HepG2 (cell line): ENCODE results near the gene PRICKLE3. TPM values are rescaled to one million over a fixed set of nuclear protein-coding genes. Genes with fewer than 3 reads are reported as not detected.

Experiments
- ATAC-seq: fragments of 200-7000 bp; cut with Tn5 transposase; 3 replicates; pipeline ENCODE4 v1.9.1; 2020; ENCODE audit warnings: mild to moderate bottlenecking, moderate library complexity
- BruUV-seq: library from RNA; stranded (reverse); fragments of 400-500 nt; replicated peaks from 2 replicates; lab custom pipeline; 2021; lab: Mats Ljungman, UMichigan
- CTCF ChIA-PET: fragments of 300-600 bp; formaldehyde crosslinking; extraction: SDS; loops from one replicate; lab custom pipeline; 2021; ENCODE audit warnings: low total read pairs, inconsistent platforms, low intra/inter-chr PET ratio; lab: Yijun Ruan, JAX
- POLR2A ChIA-PET: fragments of 350-600 bp; sonication (Branson Sonifier 250); formaldehyde crosslinking; loops from one replicate; lab custom pipeline; 2020; ENCODE audit warnings: antibody characterized with exemption, inconsistent platforms; lab: Yijun Ruan, JAX
- DNase-seq: peaks from one replicate; pipeline ENCODE4 v3.0.0-alpha.2; 2015; ENCODE audit warnings: low spot score
- FAIRE-seq: peaks from 3 replicates; lab custom pipeline; 2011; peaks lifted over from hg19 to GRCh38; lab: Jason Lieb, UNC
- H2AFZ ChIP-seq: one replicate; pipeline ENCODE4 v1.6.1; 2011; ENCODE audit warnings: low read length, inconsistent platforms
- H3K27ac ChIP-seq: fragments of 300-600 bp; 3 replicates; pipeline ENCODE4 v1.8.0; 2011; ENCODE audit warnings: mixed run types, mild to moderate bottlenecking, mixed read lengths, low read length, inconsistent platforms; ENCODE audit not compliant: insufficient read depth; ENCODE audit errors: extremely low read length
- H3K27me3 ChIP-seq, 2 experiments: fragments of 200-600 bp in 1 of 2; 2 replicates in 1 of 2; 3 replicates in 1 of 2; pipeline versions ENCODE4 v1.6.0 to v1.8.0; 2011; ENCODE audit warnings: low read length in 2 of 2, mild to moderate bottlenecking in 2 of 2, moderate library complexity in 2 of 2, inconsistent platforms in 1 of 2; ENCODE audit not compliant: insufficient read depth in 2 of 2, control insufficient read depth in 1 of 2
- H3K36me3 ChIP-seq, 2 experiments: fragments of 200-600 bp in 1 of 2; replicated peaks in 1 of 2; 2 replicates in 1 of 2; 3 replicates in 1 of 2; pipeline versions ENCODE4 v1.5.1 to v1.8.0; 2011; ENCODE audit warnings: low read length in 2 of 2, inconsistent platforms in 1 of 2; ENCODE audit not compliant: insufficient read depth in 2 of 2, control insufficient read depth in 1 of 2
- H3K4me1 ChIP-seq: 2 replicates; pipeline ENCODE4 v1.5.1; 2012; ENCODE audit warnings: low read length, inconsistent platforms; ENCODE audit not compliant: insufficient read depth
- H3K4me2 ChIP-seq: 2 replicates; pipeline ENCODE4 v1.6.0; 2011; ENCODE audit warnings: low read depth, low read length, inconsistent platforms
- H3K4me3 ChIP-seq, 3 experiments: fragments of 200-600 bp in 1 of 3; sonication (generic), shearing (Covaris generic) in 1 of 3; replicated peaks in 1 of 3; 2 replicates each; pipeline ENCODE4 v1.5.1; 2011 to 2016; ENCODE audit warnings: low read length in 3 of 3, inconsistent platforms in 2 of 3, low read depth in 2 of 3, mild to moderate bottlenecking in 2 of 3, control low read depth in 1 of 3, mixed read lengths in 1 of 3; ENCODE audit not compliant: insufficient read depth in 1 of 3
- H3K79me2 ChIP-seq: one replicate; pipeline ENCODE4 v1.6.1; 2011; ENCODE audit warnings: low read length, inconsistent platforms; ENCODE audit not compliant: insufficient read depth
- H3K9ac ChIP-seq: 2 replicates; pipeline ENCODE4 v1.6.0; 2011; ENCODE audit warnings: mild to moderate bottlenecking, low read depth, low read length, inconsistent platforms; ENCODE audit not compliant: insufficient read depth
- H3K9me3 ChIP-seq: 2 replicates; pipeline ENCODE4 v1.5.1; 2012; ENCODE audit warnings: mild to moderate bottlenecking, low read length
- H4K20me1 ChIP-seq: 2 replicates; pipeline ENCODE4 v1.6.0; 2011; ENCODE audit warnings: inconsistent platforms, mild to moderate bottlenecking, low read length, moderate library complexity; ENCODE audit not compliant: insufficient read depth
- EED ChIP-seq: sonication (generic); formaldehyde crosslinking; IDR thresholded peaks from 2 replicates; pipeline ENCODE4 v1.5.0; 2020; ENCODE audit warnings: mild to moderate bottlenecking, missing genetic modification reagents
- HNRNPK ChIP-seq: fragments of 200-400 bp; formaldehyde crosslinking; IDR thresholded peaks from 2 replicates; pipeline ENCODE4 v1.6.1; 2018; ENCODE audit warnings: low read length, low read depth, moderate library complexity, mild to moderate bottlenecking; ENCODE audit not compliant: poor library complexity, severe bottlenecking
- KAT8 ChIP-seq: IDR thresholded peaks from 2 replicates; pipeline ENCODE4 v1.6.1; 2016; ENCODE audit warnings: missing genetic modification reagents, missing compliant biosample characterization
- KLF11 ChIP-seq: IDR thresholded peaks from 2 replicates; pipeline ENCODE4 v1.6.1; 2016; ENCODE audit warnings: missing compliant biosample characterization
- NR1H2 ChIP-seq: sonication (generic); formaldehyde crosslinking; IDR thresholded peaks from 2 replicates; pipeline ENCODE4 v1.8.1; 2022; ENCODE audit warnings: low read depth, missing genetic modification reagents, borderline replicate concordance
- PRDM10 ChIP-seq: sonication (generic); formaldehyde crosslinking; IDR thresholded peaks from 2 replicates; pipeline ENCODE4 v1.4.0; 2020; ENCODE audit warnings: low read depth, missing genetic modification reagents
- SAP130 ChIP-seq: IDR thresholded peaks from 2 replicates; pipeline ENCODE4 v1.6.1; 2016; ENCODE audit warnings: low read depth
- SOX13 ChIP-seq, 3 experiments: fragments of 450-650 bp in 1 of 3; sonication (generic) in 1 of 3; formaldehyde crosslinking in 1 of 3; IDR thresholded peaks in 2 of 3; conservative IDR thresholded peaks in 1 of 3; 2 replicates each; pipeline versions ENCODE4 v1.5.0 to v1.6.1; 2016 to 2020; ENCODE audit warnings: antibody characterized with exemption in 1 of 3, mild to moderate bottlenecking in 1 of 3, missing compliant biosample characterization in 1 of 3, missing genetic modification reagents in 1 of 3, moderate library complexity in 1 of 3
- SPEN ChIP-seq: sonication (generic); formaldehyde crosslinking; IDR thresholded peaks from 2 replicates; pipeline ENCODE4 v1.5.1; 2020; ENCODE audit warnings: low read depth, mild to moderate bottlenecking, missing genetic modification reagents
- TARDBP ChIP-seq: sonication (generic); formaldehyde crosslinking; IDR thresholded peaks from 2 replicates; pipeline ENCODE4 v1.8.0; 2022; ENCODE audit warnings: mild to moderate bottlenecking, missing genetic modification reagents
- ZFY ChIP-seq: sonication (generic); formaldehyde crosslinking; IDR thresholded peaks from 2 replicates; pipeline ENCODE4 v1.4.0; 2020; ENCODE audit warnings: missing genetic modification reagents
- ZKSCAN1 ChIP-seq: fragments of 150-350 bp; IDR thresholded peaks from 2 replicates; pipeline ENCODE4 v1.6.1; 2014; ENCODE audit warnings: low read length
- ZNF567 ChIP-seq: sonication (generic); formaldehyde crosslinking; IDR thresholded peaks from 2 replicates; pipeline ENCODE4 v1.8.1; 2023; ENCODE audit warnings: mild to moderate bottlenecking, missing genetic modification reagents, borderline replicate concordance
- ZNF597 ChIP-seq: sonication (generic); formaldehyde crosslinking; IDR thresholded peaks from 2 replicates; pipeline ENCODE4 v1.5.0; 2020; ENCODE audit warnings: missing genetic modification reagents
- ZNF7 ChIP-seq: IDR thresholded peaks from 2 replicates; pipeline ENCODE4 v1.6.1; 2016; ENCODE audit warnings: missing biosample characterization, missing genetic modification reagents
- ZSCAN25 ChIP-seq: sonication (generic); formaldehyde crosslinking; IDR thresholded peaks from 2 replicates; pipeline ENCODE4 v1.8.0; 2022; ENCODE audit warnings: mild to moderate bottlenecking, missing genetic modification reagents
- WGBS: methylation state at CpG from one replicate; pipeline ENCODE4 v1.1.6; 2017; ENCODE audit warnings: low lambda C conversion rate; 5-methylcytosine and 5-hydroxymethylcytosine counted together
- in situ Hi-C: cut with HindIII; loops from 2 replicates; pipeline ENCODE4 v1.10.0; 2017; ENCODE audit warnings: low pct_unique_long_range_greater_than_20kb; ENCODE audit not compliant: extremely low pct_ligation_motif_present
- intact Hi-C: fragments of 100-400 bp; cut with micrococcal nuclease; formaldehyde crosslinking; loops from one replicate; pipeline ENCODE4 v1.10.0; 2022; ENCODE audit not compliant: unreplicated experiment
- polyA plus RNA-seq, 8 experiments: library from polyadenylated mRNA; depleted of rRNA in 3 of 8; stranded (reverse) in 7 of 8; unstranded in 1 of 8; fragments of >200 nt; fragmentation: Illumina TruSeq in 4 of 8; extraction: Trizol in 4 of 8; gene quantifications; 2 replicates each; pipeline versions ENCODE4 v1.2.1 to v1.2.3, GENCODE V29; 2011 to 2016; ENCODE audit warnings: low read depth in 4 of 8, missing spikeins in 1 of 8, mixed read lengths in 1 of 8; ENCODE audit not compliant: insufficient read depth in 1 of 8
- total RNA-seq, 5 experiments: library from RNA; depleted of rRNA; stranded (reverse); fragments of >200 nt; fragmentation: Illumina TruSeq; extraction: Trizol; gene quantifications; 2 replicates each; pipeline ENCODE4 v1.2.3, GENCODE V29; 2016; ENCODE audit warnings: low read depth in 1 of 5
- TF ChIP-seq, protein P1 (sequence below): sonication (generic); formaldehyde crosslinking; conservative IDR thresholded peaks from 2 replicates; pipeline ENCODE4 v1.4.0; 2020; ENCODE audit warnings: missing genetic modification reagents

Gene PRICKLE3
- total and polyA plus RNA-seq, 2 of the 13 experiments (the other 11 are each of a cell fraction or from before 2014, with no cell fraction given), result 2.6 TPM

DNA sequence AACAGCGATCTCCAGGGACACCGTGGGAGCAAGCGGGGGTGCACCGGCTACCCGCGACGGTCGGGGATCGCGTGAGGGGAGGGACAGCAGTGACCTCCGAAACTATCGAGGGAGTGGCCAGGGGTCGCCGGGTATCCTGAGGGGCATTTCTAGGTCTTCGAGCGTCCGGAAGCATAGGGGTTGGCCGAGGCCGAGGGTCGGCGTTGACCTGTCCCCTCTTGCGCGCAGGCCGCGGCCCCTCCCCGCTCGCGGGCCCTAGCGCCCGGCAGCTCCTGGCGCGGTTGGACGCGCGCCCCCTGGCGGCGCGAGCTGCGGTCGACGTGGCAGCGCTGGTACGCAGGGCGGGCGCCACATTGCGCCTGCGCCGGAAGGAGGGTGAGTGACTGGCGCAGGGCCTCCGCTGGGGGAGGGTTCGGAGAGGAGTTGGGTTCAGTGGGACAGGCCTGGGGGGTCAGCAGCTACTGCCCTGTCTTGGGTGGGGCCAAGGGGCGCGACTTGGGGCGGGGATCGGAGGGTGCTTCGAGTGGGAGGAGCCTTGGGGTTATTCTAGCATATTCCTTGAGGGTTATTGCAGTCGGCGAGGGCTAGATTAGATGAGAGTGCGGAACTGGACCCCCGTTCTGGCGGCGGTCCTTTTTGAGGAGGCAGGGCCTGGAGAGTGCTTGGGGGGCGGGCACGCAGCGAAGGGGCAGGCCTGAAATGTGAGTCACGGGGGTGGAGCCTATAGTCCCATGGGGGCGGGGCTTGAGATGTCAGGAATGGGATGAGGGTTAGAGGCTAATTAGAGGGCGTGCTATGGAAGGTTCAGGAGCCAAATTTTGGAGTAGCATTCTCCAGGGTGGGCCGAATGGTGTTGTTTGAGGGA is 22.4 kb downstream of the PRICKLE3 start:
- DNase-seq (peak; percentile 53), ATAC-seq (peak; percentile 84), FAIRE-seq (no peak)
- peaks cover 33% of the 10 kb centered on the region; the same call in 1 of the 2 replicates for H3K4me1 ChIP-seq
- in situ Hi-C loops, result loop anchor here (5.0 kb wide), 1 partner anchor 41 kb away; the partner anchor contains the start of gene GPKOW
- peak overlapping the region; percentile 71 for H3K27ac ChIP-seq
- BruUV-seq, result no TSS peak
- H3K9me3 ChIP-seq, result no peaks in the 10 kb centered on the region
- POLR2A ChIA-PET, result interaction anchor here (1.0 kb wide), 2 partner anchors 27 to 63 kb away, joined by 3 to 5 read pairs; no protein-coding TSS in a partner anchor
- H3K4me3 ChIP-seq, result peak overlapping the region; percentile 30 to 65 (median 53); a peak in 4 of 6 replicates
- no peak overlapping the region for H2AFZ ChIP-seq
- no peaks in the 10 kb centered on the region for H3K79me2 ChIP-seq
- intact Hi-C loops, result loop anchor here (5.0 kb wide), 1 partner anchor 41 kb away; the partner anchor contains the start of gene GPKOW
- no peaks in the 10 kb centered on the region for H3K27me3 ChIP-seq
- H3K9ac ChIP-seq, result peak overlapping the region; percentile 67
- CTCF ChIA-PET, result interaction anchor here (1.9 kb wide), 1 partner anchor 40 kb away, joined by 6 read pairs; the partner anchor contains the start of gene GPKOW
- WGBS, result 18% methylated on average over 12 of the region's 69 CpGs
- peak overlapping the region; percentile 57 for H3K4me2 ChIP-seq
- H4K20me1 ChIP-seq, result no peaks in the 10 kb centered on the region
- H3K36me3 ChIP-seq, result no peaks in the 10 kb centered on the region
- TF ChIP-seq PRDM10, result peak; percentile 90
- no peak for TF ChIP-seq ZKSCAN1
- TF ChIP-seq ZFY (CRISPR knock-in tag), result peak; percentile 70
- peak; percentile 48; the same call in 1 of the 2 replicates for TF ChIP-seq SPEN
- TF ChIP-seq ZNF567, result no peak
- TF ChIP-seq NR1H2 (CRISPR knock-in tag), result no peak
- TF ChIP-seq HNRNPK, result peak; percentile 41
- TF ChIP-seq, protein P1, sequence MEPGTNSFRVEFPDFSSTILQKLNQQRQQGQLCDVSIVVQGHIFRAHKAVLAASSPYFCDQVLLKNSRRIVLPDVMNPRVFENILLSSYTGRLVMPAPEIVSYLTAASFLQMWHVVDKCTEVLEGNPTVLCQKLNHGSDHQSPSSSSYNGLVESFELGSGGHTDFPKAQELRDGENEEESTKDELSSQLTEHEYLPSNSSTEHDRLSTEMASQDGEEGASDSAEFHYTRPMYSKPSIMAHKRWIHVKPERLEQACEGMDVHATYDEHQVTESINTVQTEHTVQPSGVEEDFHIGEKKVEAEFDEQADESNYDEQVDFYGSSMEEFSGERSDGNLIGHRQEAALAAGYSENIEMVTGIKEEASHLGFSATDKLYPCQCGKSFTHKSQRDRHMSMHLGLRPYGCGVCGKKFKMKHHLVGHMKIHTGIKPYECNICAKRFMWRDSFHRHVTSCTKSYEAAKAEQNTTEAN (CRISPR knock-in tag), result no peak
- no peak for TF ChIP-seq KLF11 (CRISPR knock-in tag)
- 0 out of 2 replicates have a peak, but pooled peaks have one; percentile 20 for TF ChIP-seq TARDBP (CRISPR knock-in tag)
- TF ChIP-seq KAT8, result no peak
- TF ChIP-seq ZSCAN25 (CRISPR knock-in tag), result 0 out of 2 replicates have a peak, but pooled peaks have one; percentile 40
- no peak for TF ChIP-seq EED (CRISPR knock-in tag)
- no peak for TF ChIP-seq ZNF7 (CRISPR knock-in tag)
- no peak for TF ChIP-seq SAP130
- TF ChIP-seq SOX13 (IDR thresholded peaks at IDR 0.05), result no peak
- peak in 1 of 2 experiments; percentile 8; a peak in 1 of 4 replicates for TF ChIP-seq SOX13 (CRISPR knock-in tag; conservative IDR thresholded peaks at IDR 0.05 in 1 of 2, IDR thresholded peaks at IDR 0.05 in 1 of 2)
- TF ChIP-seq ZNF597 (CRISPR knock-in tag), result no peak
